22Rv1 (cell line): ENCODE measurements around the gene NANOGP8.

Experiments
- CTCF ChIP-seq: fragments of 450-650 bp; IDR thresholded peaks from 2 replicates; pipeline ENCODE4 v1.5.1; 2017; ENCODE audit warnings: mild to moderate bottlenecking
- ZFX ChIP-seq: fragments of 450-650 bp; IDR thresholded peaks from 2 replicates; pipeline ENCODE4 v1.6.1; 2017; ENCODE audit warnings: antibody characterized with exemption, borderline replicate concordance

GRCh38 chr15:35088329-35088728 is 3.2 kb upstream of the NANOGP8 start:
- TF ChIP-seq CTCF (no peak), ZFX (no peak)
